Hepatocyte (in vitro differentiated cells): ENCODE data around the gene TMEFF1. TPM values are rescaled to one million over a fixed set of nuclear protein-coding genes. Genes with fewer than 3 reads are reported as not detected.

Experiments used
- DNase-seq: peaks from one replicate; pipeline ENCODE4 v3.0.0-alpha.2; 2016; ENCODE audit warnings: low spot score
- H2AFZ ChIP-seq: fragments of 200-600 bp; sonication (generic); 2 replicates; pipeline ENCODE4 v1.6.0; 2016; ENCODE audit warnings: antibody characterized with exemption, mild to moderate bottlenecking
- H3K27ac ChIP-seq: fragments of 200-600 bp; sonication (generic); 2 replicates; pipeline ENCODE4 v1.5.1; 2016; ENCODE audit warnings: mild to moderate bottlenecking
- H3K27me3 ChIP-seq: fragments of 200-600 bp; sonication (generic); 2 replicates; pipeline ENCODE4 v1.6.1; 2016
- H3K36me3 ChIP-seq: fragments of 200-600 bp; sonication (generic); replicated peaks from 2 replicates; pipeline ENCODE4 v1.5.1; 2016; ENCODE audit warnings: low read depth; ENCODE audit not compliant: insufficient read depth
- H3K4me1 ChIP-seq: fragments of 200-600 bp; sonication (generic); 2 replicates; pipeline ENCODE4 v1.5.1; 2016; ENCODE audit warnings: mild to moderate bottlenecking, moderate library complexity; ENCODE audit not compliant: insufficient read depth
- H3K4me2 ChIP-seq: fragments of 200-600 bp; sonication (generic); 2 replicates; pipeline ENCODE4 v1.6.0; 2016
- H3K4me3 ChIP-seq: fragments of 200-600 bp; sonication (generic); 2 replicates; pipeline ENCODE4 v1.5.1; 2016; ENCODE audit warnings: mild to moderate bottlenecking
- H3K79me2 ChIP-seq: fragments of 200-600 bp; sonication (generic); 2 replicates; pipeline ENCODE4 v1.6.0; 2017; ENCODE audit warnings: mild to moderate bottlenecking
- H3K9me2 ChIP-seq: fragments of 200-600 bp; sonication (generic); replicated peaks from 2 replicates; pipeline ENCODE4 v1.6.0; 2017; ENCODE audit warnings: mild to moderate bottlenecking; ENCODE audit not compliant: insufficient read depth
- H3K9me3 ChIP-seq: fragments of 200-600 bp; sonication (generic); 2 replicates; pipeline ENCODE4 v1.5.1; 2016; ENCODE audit warnings: low read depth, mild to moderate bottlenecking
- H4K20me1 ChIP-seq: fragments of 200-600 bp; sonication (generic); 2 replicates; pipeline ENCODE4 v1.6.0; 2016; ENCODE audit warnings: mild to moderate bottlenecking; ENCODE audit not compliant: insufficient read depth, poor library complexity, severe bottlenecking
- CTCF ChIP-seq: fragments of 200-600 bp; sonication (generic); IDR thresholded peaks from 2 replicates; pipeline ENCODE4 v1.5.1; 2016; ENCODE audit warnings: antibody characterized with exemption, mild to moderate bottlenecking; ENCODE audit not compliant: poor library complexity
- EZH2 ChIP-seq: fragments of 200-600 bp; sonication (generic); IDR thresholded peaks from 2 replicates; pipeline ENCODE4 v1.6.1; 2016; ENCODE audit warnings: antibody characterized with exemption, mild to moderate bottlenecking, borderline replicate concordance
- EZH2phosphoT487 ChIP-seq: fragments of 200-600 bp; sonication (generic); IDR thresholded peaks from one replicate; pipeline ENCODE4 v1.6.1; 2018; ENCODE audit warnings: antibody characterized with exemption, mild to moderate bottlenecking, low read depth, moderate library complexity; ENCODE audit not compliant: unreplicated experiment, severe bottlenecking
- WGBS: methylation state at CpG from one replicate; pipeline ENCODE4 v1.1.6; 2016; ENCODE audit warnings: low lambda C conversion rate; ENCODE audit errors: missing lambda C conversion rate; 5-methylcytosine and 5-hydroxymethylcytosine counted together
- polyA plus RNA-seq: library from polyadenylated mRNA; unstranded; fragments of >200 nt; fragmentation: Nextera tagmentation; extraction: Ambion mirVana; gene quantifications from 2 replicates; pipeline ENCODE4 v1.2.1, GENCODE V29; 2016
- total RNA-seq: library from RNA; depleted of rRNA; stranded (reverse); fragments of >200 nt; gene quantifications from 2 replicates; pipeline ENCODE4 v1.2.3, GENCODE V29; 2014

Gene TMEFF1
- total and polyA plus RNA-seq, 2 experiments from 2014 or later = 5.9 to 8.7 TPM

- WGBS = 69% methylated on average over 5 of the region's 5 CpGs
These were observed 146.7 kb downstream of the TMEFF1 start for GRCh38 chr9:100619665-100620064.

GRCh38 chr9:100623969-100624368 lies 151.0 kb downstream of the TMEFF1 start:
- H3K36me3 ChIP-seq = no peaks in the 10 kb centered on the region
- no peak overlapping the region for H3K27ac ChIP-seq
- H3K27me3 ChIP-seq = no peaks in the 10 kb centered on the region
- H2AFZ ChIP-seq = no peak overlapping the region
- H3K79me2 ChIP-seq = no peaks in the 10 kb centered on the region
- H3K9me3 ChIP-seq = no peaks in the 10 kb centered on the region
- DNase-seq = no peak
- TF ChIP-seq EZH2 (no peak), CTCF (no peak), EZH2phosphoT487 (no peak)
- no peak overlapping the region for H3K4me2 ChIP-seq
- no peak overlapping the region for H3K4me3 ChIP-seq
- H3K9me2 ChIP-seq = no peaks in the 10 kb centered on the region
- no peaks in the 10 kb centered on the region for H3K4me1 ChIP-seq
- H4K20me1 ChIP-seq = no peaks in the 10 kb centered on the region
- 72% methylated on average over 1 of the region's 1 CpG for WGBS

More at GRCh38 chr9:100619665-100620064, 146.7 kb downstream of the TMEFF1 start:
- Histone ChIP-seq H3K36me3 (no peaks in the 10 kb centered on the region), H2AFZ (no peak overlapping the region), H3K79me2 (no peaks in the 10 kb centered on the region), H3K4me2 (no peak overlapping the region), H3K4me1 (no peaks in the 10 kb centered on the region), H4K20me1 (no peaks in the 10 kb centered on the region), H3K27me3 (no peaks in the 10 kb centered on the region), H3K4me3 (no peak overlapping the region), H3K27ac (no peak overlapping the region), H3K9me2 (no peaks in the 10 kb centered on the region), H3K9me3 (no peaks in the 10 kb centered on the region)
- no peak for DNase-seq
- no peak for TF ChIP-seq EZH2
- no peak for TF ChIP-seq EZH2phosphoT487
- TF ChIP-seq CTCF = no peak

GRCh38 chr9:100626949-100627348 lies 154.0 kb downstream of the TMEFF1 start:
- no peak for DNase-seq
- Histone ChIP-seq H3K27me3 (peaks cover under 1% of the 10 kb centered on the region), H3K9me3 (no peaks in the 10 kb centered on the region), H3K79me2 (no peaks in the 10 kb centered on the region), H3K4me1 (no peaks in the 10 kb centered on the region), H3K4me3 (no peak overlapping the region), H3K27ac (no peak overlapping the region), H4K20me1 (no peaks in the 10 kb centered on the region), H2AFZ (no peak overlapping the region), H3K36me3 (no peaks in the 10 kb centered on the region), H3K9me2 (no peaks in the 10 kb centered on the region), H3K4me2 (no peak overlapping the region)
- TF ChIP-seq EZH2phosphoT487 = no peak
- TF ChIP-seq EZH2 = no peak
- TF ChIP-seq CTCF = no peak
- WGBS = 100% methylated on average over 1 of the region's 1 CpG

Other genes starting within 250 kb of the TMEFF1 start
- gene TEX10, start 120.2 kb upstream of the TMEFF1 start, total RNA-seq = 26.6 and 30.0 TPM in 2 replicates
- gene TEX10, start 120.2 kb upstream of the TMEFF1 start, polyA plus RNA-seq = 18.3 and 21.8 TPM in 2 replicates
- gene MSANTD3, start 46.0 kb upstream of the TMEFF1 start, total RNA-seq = 34.3 and 42.2 TPM in 2 replicates
- 33.4 and 33.8 TPM in 2 replicates for gene MSANTD3, start 46.0 kb upstream of the TMEFF1 start, polyA plus RNA-seq
- gene CAVIN4, start 104.9 kb downstream of the TMEFF1 start, total RNA-seq = 1.0 and 2.4 TPM in 2 replicates
- gene CAVIN4, start 104.9 kb downstream of the TMEFF1 start, polyA plus RNA-seq = 0.53 and 0.54 TPM in 2 replicates